H1 (cell line): Measurements from ENCODE around the gene SEMA4D. TPM values are rescaled to one million over a fixed set of nuclear protein-coding genes. Genes with fewer than 3 reads are reported as not detected.

Source experiments
- CTCF ChIA-PET: fragments of 300-600 bp; sonication (Branson Sonifier 250); formaldehyde crosslinking; loops from one replicate; lab custom pipeline; 2021; ENCODE audit not compliant: partially characterized antibody; lab: Charles Lee
- POLR2A ChIA-PET: fragments of 300-600 bp; sonication (Branson Sonifier 250); formaldehyde crosslinking; loops from one replicate; lab custom pipeline; 2021; ENCODE audit warnings: inconsistent platforms; ENCODE audit not compliant: partially characterized antibody; lab: Charles Lee
- DNase-seq, 2 experiments: peaks; one replicate each; pipeline versions ENCODE4 v3.0.0 to v3.0.0-alpha.2; 2010 to 2022; ENCODE audit warnings: low spot score in 2 of 2, low read depth in 1 of 2, mixed read lengths in 1 of 2
- FAIRE-seq: peaks from 2 replicates; lab custom pipeline; 2011; peaks lifted over from hg19 to GRCh38; lab: Jason Lieb, UNC
- H2AFZ ChIP-seq: 2 replicates; pipeline ENCODE4 v1.8.1; 2012; ENCODE audit warnings: low read length, inconsistent platforms
- H2AK5ac ChIP-seq: 2 replicates; pipeline ENCODE4 v1.6.1; 2013; ENCODE audit warnings: low read depth, low read length
- H2BK120ac ChIP-seq: replicated peaks from 2 replicates; pipeline ENCODE3; 2013; ENCODE audit warnings: low read depth, low read length, inconsistent platforms
- H2BK12ac ChIP-seq: 2 replicates; pipeline ENCODE4 v1.6.1; 2013; ENCODE audit warnings: low read depth, low read length
- H2BK15ac ChIP-seq: 2 replicates; pipeline ENCODE4 v1.6.1; 2013; ENCODE audit warnings: low read length
- H2BK20ac ChIP-seq: 2 replicates; pipeline ENCODE4 v1.6.1; 2013; ENCODE audit warnings: low read length
- H2BK5ac ChIP-seq: 2 replicates; pipeline ENCODE4 v1.6.1; 2013; ENCODE audit warnings: low read depth, low read length
- H3K14ac ChIP-seq: 2 replicates; pipeline ENCODE4 v1.6.1; 2013; ENCODE audit warnings: inconsistent platforms; ENCODE audit not compliant: insufficient read length
- H3K18ac ChIP-seq: 2 replicates; pipeline ENCODE4 v1.6.1; 2013; ENCODE audit warnings: low read length; ENCODE audit errors: extremely low read depth
- H3K23ac ChIP-seq: 2 replicates; pipeline ENCODE4 v1.6.1; 2013; ENCODE audit warnings: inconsistent platforms; ENCODE audit not compliant: insufficient read length
- H3K23me2 ChIP-seq: 2 replicates; pipeline ENCODE4 v1.6.1; 2013; ENCODE audit warnings: low read depth, low read length
- H3K27ac ChIP-seq: 2 replicates; pipeline ENCODE4 v1.6.1; 2011; ENCODE audit warnings: low read depth, low read length, inconsistent platforms
- H3K27me3 ChIP-seq, 4 experiments: replicated peaks in 1 of 4; 1 replicate in 1 of 4; 2 replicates in 3 of 4; pipeline versions ENCODE4 v1.6.1 to v1.8.1; 2011 to 2013; ENCODE audit warnings: low read length in 3 of 4, mild to moderate bottlenecking in 3 of 4, inconsistent platforms in 2 of 4, mixed read lengths in 2 of 4, moderate library complexity in 1 of 4; ENCODE audit not compliant: control insufficient read depth in 3 of 4, insufficient read depth in 3 of 4; ENCODE audit errors: extremely low read depth in 1 of 4
- H3K36me3 ChIP-seq, 4 experiments: 2 replicates each; pipeline versions ENCODE4 v1.6.1 to v1.8.1; 2011 to 2013; ENCODE audit warnings: mild to moderate bottlenecking in 4 of 4, low read length in 3 of 4, moderate library complexity in 2 of 4, control low read depth in 1 of 4, inconsistent platforms in 1 of 4; ENCODE audit not compliant: insufficient read depth in 4 of 4, control insufficient read depth in 2 of 4
- H3K4ac ChIP-seq: replicated peaks from 2 replicates; pipeline ENCODE3; 2013; ENCODE audit warnings: low read length, low read depth, mixed read lengths, inconsistent platforms; ENCODE audit not compliant: insufficient read length
- H3K4me1 ChIP-seq, 4 experiments: replicated peaks in 1 of 4; 1 replicate in 1 of 4; 2 replicates in 3 of 4; pipeline versions ENCODE4 v1.6.1 to v1.8.1; 2011 to 2013; ENCODE audit warnings: low read length in 3 of 4, inconsistent platforms in 2 of 4, mixed read lengths in 1 of 4; ENCODE audit not compliant: insufficient read depth in 4 of 4, control insufficient read depth in 3 of 4
- H3K4me2 ChIP-seq, 2 experiments: 2 replicates each; pipeline versions ENCODE4 v1.6.1 to v1.8.1; 2011 to 2013; ENCODE audit warnings: low read depth in 2 of 2, low read length in 2 of 2, control low read depth in 1 of 2, inconsistent platforms in 1 of 2, mild to moderate bottlenecking in 1 of 2; ENCODE audit not compliant: insufficient read depth in 1 of 2
- H3K4me3 ChIP-seq, 4 experiments: fragments of 200-600, 300-600 bp in 1 of 4; sonication (generic), shearing (Covaris generic), sonication (Bioruptor Twin) in 1 of 4; 2 replicates each; pipeline versions ENCODE4 v1.5.1 to v1.8.1; 2011 to 2016; ENCODE audit warnings: low read length in 4 of 4, low read depth in 3 of 4, control low read depth in 2 of 4, inconsistent platforms in 2 of 4, mild to moderate bottlenecking in 2 of 4, mixed read lengths in 1 of 4, moderate library complexity in 1 of 4; ENCODE audit not compliant: insufficient read depth in 2 of 4; ENCODE audit errors: extremely low read depth in 1 of 4
- H3K56ac ChIP-seq: replicated peaks from 2 replicates; pipeline ENCODE3; 2013; ENCODE audit warnings: low read depth, mild to moderate bottlenecking, mixed read lengths, low read length, inconsistent platforms; ENCODE audit not compliant: insufficient read length
- H3K79me1 ChIP-seq: 2 replicates; pipeline ENCODE4 v1.6.1; 2013; ENCODE audit warnings: low read depth, low read length, control low read depth
- H3K79me2 ChIP-seq, 2 experiments: 2 replicates each; pipeline versions ENCODE4 v1.6.1 to v1.8.1; 2012 to 2013; ENCODE audit warnings: low read length in 2 of 2, mild to moderate bottlenecking in 2 of 2, inconsistent platforms in 1 of 2; ENCODE audit not compliant: insufficient read depth in 2 of 2, control insufficient read depth in 1 of 2
- H3K9ac ChIP-seq, 4 experiments: replicated peaks in 1 of 4; 1 replicate in 1 of 4; 2 replicates in 3 of 4; pipeline versions ENCODE4 v1.6.1 to v1.8.1; 2011 to 2013; ENCODE audit warnings: low read depth in 3 of 4, low read length in 3 of 4, control low read depth in 2 of 4, mild to moderate bottlenecking in 2 of 4, moderate library complexity in 2 of 4, inconsistent platforms in 1 of 4; ENCODE audit errors: extremely low read depth in 1 of 4
- H3K9me3 ChIP-seq, 2 experiments: 2 replicates each; pipeline versions ENCODE4 v1.6.1 to v1.8.1; 2012 to 2013; ENCODE audit warnings: mild to moderate bottlenecking in 2 of 2, moderate library complexity in 2 of 2, control low read depth in 1 of 2, inconsistent platforms in 1 of 2, low read depth in 1 of 2, low read length in 1 of 2, mixed read lengths in 1 of 2; ENCODE audit not compliant: insufficient read depth in 2 of 2
- H4K20me1 ChIP-seq, 2 experiments: replicated peaks in 1 of 2; 2 replicates each; pipeline versions ENCODE3 to v1.8.1; 2011 to 2013; ENCODE audit warnings: inconsistent platforms in 2 of 2, low read length in 2 of 2, mild to moderate bottlenecking in 1 of 2; ENCODE audit not compliant: insufficient read depth in 2 of 2, control insufficient read depth in 1 of 2
- H4K5ac ChIP-seq: 2 replicates; pipeline ENCODE4 v1.6.1; 2013; ENCODE audit warnings: low read length, low read depth, mixed read lengths, inconsistent platforms; ENCODE audit not compliant: insufficient read length
- H4K8ac ChIP-seq: 2 replicates; pipeline ENCODE4 v1.8.0; 2013; ENCODE audit warnings: mild to moderate bottlenecking, moderate library complexity, low read length, inconsistent platforms; ENCODE audit not compliant: insufficient read depth; ENCODE audit errors: extremely low read depth
- H4K91ac ChIP-seq: replicated peaks from 2 replicates; pipeline ENCODE3; 2013; ENCODE audit warnings: low read length, mixed read lengths, inconsistent platforms; ENCODE audit not compliant: insufficient read length
- BRCA1 ChIP-seq: IDR thresholded peaks from 2 replicates; pipeline ENCODE4 v1.6.1; 2012; ENCODE audit warnings: low read depth, low read length, improper control_type of control experiment
- CEBPB ChIP-seq: IDR thresholded peaks from 2 replicates; pipeline ENCODE4 v1.6.1; 2012; ENCODE audit warnings: low read depth, low read length
- CREB1 ChIP-seq: IDR thresholded peaks from 2 replicates; pipeline ENCODE4 v1.6.1; 2012; ENCODE audit warnings: inconsistent platforms
- JUN ChIP-seq: IDR thresholded peaks from 2 replicates; pipeline ENCODE4 v1.6.1; 2011; ENCODE audit warnings: low read depth, mild to moderate bottlenecking, improper control_type of control experiment, low read length
- POLR2AphosphoS5 ChIP-seq: IDR thresholded peaks from 2 replicates; pipeline ENCODE4 v1.6.1; 2011; ENCODE audit warnings: low read depth, low read length
- POU5F1 ChIP-seq: IDR thresholded peaks from 2 replicates; pipeline ENCODE4 v1.6.1; 2011; ENCODE audit warnings: low read depth, mild to moderate bottlenecking, low read length, moderate library complexity
- RAD21 ChIP-seq, 2 experiments: IDR thresholded peaks in 1 of 2; conservative IDR thresholded peaks in 1 of 2; 2 replicates each; pipeline ENCODE4 v1.6.1; 2011; ENCODE audit warnings: low read depth in 2 of 2, low read length in 2 of 2, improper control_type of control experiment in 1 of 2, inconsistent platforms in 1 of 2, mild to moderate bottlenecking in 1 of 2, moderate library complexity in 1 of 2
- RNF2 ChIP-seq: fragments of 200-900, 300-1000 bp; sonication (generic); IDR thresholded peaks from 2 replicates; pipeline ENCODE4 v1.7.1; 2016; ENCODE audit warnings: borderline replicate concordance, low read depth, mild to moderate bottlenecking, antibody characterized with exemption, low read length; ENCODE audit not compliant: poor library complexity, severe bottlenecking; ENCODE audit errors: missing control alignments
- SIN3A ChIP-seq, 2 experiments: IDR thresholded peaks in 1 of 2; conservative IDR thresholded peaks in 1 of 2; 2 replicates each; pipeline ENCODE4 v1.6.1; 2011 to 2012; ENCODE audit warnings: low read length in 2 of 2, improper control_type of control experiment in 1 of 2, low read depth in 1 of 2, mild to moderate bottlenecking in 1 of 2
- SP1 ChIP-seq: IDR thresholded peaks from 2 replicates; pipeline ENCODE4 v1.6.1; 2011; ENCODE audit warnings: low read depth, low read length
- SP4 ChIP-seq: IDR thresholded peaks from 2 replicates; pipeline ENCODE4 v1.6.1; 2012; ENCODE audit warnings: low read length, inconsistent platforms
- TAF7 ChIP-seq: optimal IDR thresholded peaks from 2 replicates; pipeline ENCODE3; 2011; ENCODE audit warnings: low read depth, mild to moderate bottlenecking, inconsistent platforms, low read length, moderate library complexity, borderline replicate concordance
- WGBS, 2 experiments: shearing (Covaris generic) in 1 of 2; methylation state at CpG; one replicate each; pipeline versions ENCODE4 v1.1.6 to v1.1.7; 2013 to 2015; ENCODE audit warnings: low lambda C conversion rate in 2 of 2, mixed read lengths in 2 of 2, inconsistent platforms in 1 of 2, low coverage in 1 of 2, missing lambda C conversion rate in 1 of 2; ENCODE audit not compliant: insufficient replicate concordance in 2 of 2, insufficient coverage in 1 of 2, insufficient read length in 1 of 2; ENCODE audit errors: extremely low coverage in 1 of 2, missing lambda C conversion rate in 1 of 2; 5-methylcytosine and 5-hydroxymethylcytosine counted together
- polyA plus RNA-seq, 7 experiments: library from polyadenylated mRNA; depleted of rRNA in 3 of 7; stranded (reverse) in 5 of 7; unstranded in 2 of 7; fragments of >200 nt in 5 of 7; fragments of 200-250 nt in 2 of 7; gene quantifications; 1 replicate in 5 of 7; 2 replicates in 1 of 7; 4 replicates in 1 of 7; pipeline versions ENCODE4 v1.2.1 to v1.2.3, GENCODE V29; 2011 to 2013; ENCODE audit warnings: missing spikeins in 2 of 7, mixed read lengths in 2 of 7
- total RNA-seq: library from RNA; stranded (reverse); fragmentation: NEBNext Ultra II Directional; extraction: Animal tissue kit (Norgen Biotek cat#: 25700); gene quantifications from 2 replicates; pipeline ENCODE4 v1.2.1, GENCODE V29; 2021

SEMA4D gene
- total and polyA plus RNA-seq, 2 of the 8 experiments (the other 6 are each of a cell fraction or from before 2014, with no cell fraction given): 21.0 to 70.4 TPM

DNA sequence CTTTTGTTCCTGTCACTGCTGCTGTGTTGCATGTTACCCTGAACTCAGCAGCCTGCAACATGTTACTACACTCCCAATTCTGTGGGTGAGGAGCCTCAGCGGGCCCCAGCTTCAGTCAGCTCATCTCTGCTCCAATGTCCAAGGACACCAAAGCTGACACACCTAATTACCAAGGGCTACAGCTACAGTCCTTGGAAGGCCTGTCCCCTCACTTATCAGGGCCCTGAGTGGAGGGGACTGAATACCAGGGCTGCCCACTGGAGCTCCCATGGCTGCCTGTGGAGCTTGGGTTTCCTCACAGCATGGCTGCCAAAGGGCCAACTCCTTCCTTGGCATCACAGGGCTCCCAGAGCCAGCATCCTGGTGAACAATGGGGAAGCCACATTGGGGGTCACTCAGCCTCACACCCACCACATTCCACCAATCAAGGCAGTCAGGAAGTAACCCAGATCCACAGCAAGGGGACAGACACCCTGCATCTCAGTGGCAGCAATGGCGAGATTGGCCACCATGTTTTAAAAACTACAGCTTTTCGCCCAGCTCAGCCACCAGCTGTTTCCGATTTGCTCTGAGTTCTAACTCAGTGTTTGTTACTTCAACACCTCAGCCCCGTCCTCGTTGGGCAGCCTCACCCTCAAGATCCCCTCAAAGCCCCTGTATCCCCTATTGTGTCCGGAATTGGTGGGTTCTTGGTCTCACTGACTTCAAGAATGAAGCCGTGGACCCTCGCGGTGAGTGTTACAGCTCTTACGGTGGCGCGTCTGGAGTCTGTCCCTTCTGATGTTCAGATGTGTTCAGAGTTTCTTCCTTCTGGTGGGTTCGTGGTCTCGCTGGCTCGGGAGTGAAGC, 18.9 kb downstream of the SEMA4D start:
- POLR2A ChIA-PET: interaction anchor here (1.0 kb wide), 1 partner anchor 10 kb away, joined by 3 read pairs; no protein-coding TSS in a partner anchor
- Histone ChIP-seq H2BK20ac (no peak overlapping the region), H2BK120ac (no peak overlapping the region), H3K23ac (no peak overlapping the region), H2BK15ac (no peak overlapping the region), H3K79me2 (peaks cover 5 to 83% of the 10 kb centered on the region in 2 experiments; a peak in 2 of 4 replicates), H4K5ac (no peak overlapping the region), H3K27ac (no peak overlapping the region), H2BK12ac (no peak overlapping the region), H4K8ac (no peak overlapping the region; the same call in 1 of the 2 replicates), H3K23me2 (no peaks in the 10 kb centered on the region), H3K4me2 (no peak overlapping the region), H3K4me3 (no peak overlapping the region), H3K18ac (no peak overlapping the region), H2AK5ac (no peak overlapping the region), H3K4me1 (peaks cover 4 to 21% (median 8%) of the 10 kb centered on the region in 4 experiments), H3K9me3 (no peaks in the 10 kb centered on the region; a peak in 1 of 4 replicates), H3K14ac (no peak overlapping the region), H4K20me1 (peaks cover 7 to 18% of the 10 kb centered on the region in 2 experiments), H2AFZ (no peak overlapping the region), H3K79me1 (peaks cover 31% of the 10 kb centered on the region), H3K4ac (no peak overlapping the region), H3K56ac (no peak overlapping the region), H3K36me3 (no peaks in the 10 kb centered on the region; a peak in 2 of 8 replicates), H3K27me3 (no peaks in the 10 kb centered on the region), H2BK5ac (no peak overlapping the region), H3K9ac (no peak overlapping the region), H4K91ac (no peak overlapping the region)
- DNase-seq (no peak), FAIRE-seq (no peak)
- CTCF ChIA-PET: interaction anchor here (1.0 to 1.9 kb wide), 4 partner anchors 11 to 70 kb away, joined by 3 to 7 read pairs (median 3); no protein-coding TSS in a partner anchor
- 92% methylated on average over 16 of the region's 16 CpGs; no CpG with 5 or more reads in 1 of the 2 experiments for WGBS, 2 experiments
- TF ChIP-seq TAF7 (no peak), SP1 (no peak), POU5F1 (no peak), CEBPB (no peak), SP4 (no peak), SIN3A (conservative IDR thresholded peaks at IDR 0.05 in 1 of 2, IDR thresholded peaks at IDR 0.05 in 1 of 2; ENCODE audit: low read depth in 1 of 2, low read length in 2 of 2) (no peak), RNF2 (no peak), RAD21 (IDR thresholded peaks at IDR 0.05 in 1 of 2, conservative IDR thresholded peaks at IDR 0.05 in 1 of 2; ENCODE audit: low read depth in 2 of 2, low read length in 2 of 2) (no peak), POLR2AphosphoS5 (no peak), BRCA1 (no peak), CREB1 (no peak), JUN (no peak)
